Hematopoietic multipotent progenitor cell treated with erythropoietin and hydrocortisone succinate and interleukin-3 and kit ligand, for 6 days (in vitro differentiated cells): ENCODE measurements around the gene NIFK.
"Not testable (repeated sequence)": the region's sequence is repeated elsewhere in the genome, so short reads cannot be mapped to it uniquely, and the experiment has no call there.

ENCODE experiments used
- DNase-seq: peaks from one replicate; pipeline ENCODE4 v3.0.0-alpha.2; 2015

NIFK gene

GRCh38 chr2:121736462-121737336 lies at the start of gene NIFK:
NIFK (minus strand) TSS chr2:121736875; CDS start chr2:121736850, 25 bp downstream.
- peak; percentile 100 for DNase-seq

- no peak for DNase-seq
Measured at GRCh38 chr2:121783180-121783579, 46.5 kb upstream of the NIFK start.

GRCh38 chr2:121778741-121779487 lies 42.2 kb upstream of the NIFK start:
- DNase-seq, result no peak

- DNase-seq, result no peak
Measured at GRCh38 chr2:121777699-121778058, 41.0 kb upstream of the NIFK start.

DNA sequence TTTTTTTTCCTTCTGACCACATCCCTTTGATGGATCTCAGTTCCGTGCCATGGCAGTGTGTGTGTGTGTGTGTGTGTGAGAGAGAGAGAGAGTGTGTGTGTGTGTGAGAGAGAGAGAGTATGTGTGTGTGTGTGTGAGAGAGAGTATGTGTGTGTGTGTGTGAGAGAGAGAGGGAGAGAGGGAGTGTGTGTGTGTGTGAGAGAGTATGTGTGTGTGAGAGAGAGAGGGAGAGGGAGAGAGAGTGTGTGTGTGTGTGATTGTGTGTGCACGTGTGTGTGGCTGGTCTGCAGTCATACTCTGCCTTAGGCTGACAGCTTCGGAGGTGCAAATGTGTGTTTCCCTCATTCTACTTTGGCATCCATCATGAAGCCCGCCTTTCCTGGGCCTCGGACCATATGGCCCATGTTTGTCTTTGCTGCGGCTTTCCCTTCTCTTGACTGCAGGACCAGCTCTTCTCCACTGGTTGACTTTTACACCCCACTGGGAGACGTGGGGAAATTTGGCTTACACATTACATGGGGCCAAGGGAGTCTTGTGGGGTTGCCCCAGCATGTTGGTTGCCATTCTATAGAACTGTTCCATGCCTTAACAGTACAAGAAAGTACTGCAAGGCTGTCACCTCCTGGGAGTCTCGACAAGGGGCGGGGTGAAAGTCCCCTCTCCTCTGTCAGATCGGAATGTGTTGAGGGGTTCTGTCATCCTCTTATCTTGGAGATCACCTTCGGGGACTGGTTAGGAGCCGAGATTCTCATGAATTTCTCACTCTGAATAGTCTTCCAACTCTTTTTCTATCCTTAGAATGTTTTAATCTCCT lies 40.4 kb upstream of the NIFK start:
- no peak for DNase-seq

- no peak for DNase-seq
Measured at GRCh38 chr2:121776361-121776760, 39.7 kb upstream of the NIFK start.

DNA sequence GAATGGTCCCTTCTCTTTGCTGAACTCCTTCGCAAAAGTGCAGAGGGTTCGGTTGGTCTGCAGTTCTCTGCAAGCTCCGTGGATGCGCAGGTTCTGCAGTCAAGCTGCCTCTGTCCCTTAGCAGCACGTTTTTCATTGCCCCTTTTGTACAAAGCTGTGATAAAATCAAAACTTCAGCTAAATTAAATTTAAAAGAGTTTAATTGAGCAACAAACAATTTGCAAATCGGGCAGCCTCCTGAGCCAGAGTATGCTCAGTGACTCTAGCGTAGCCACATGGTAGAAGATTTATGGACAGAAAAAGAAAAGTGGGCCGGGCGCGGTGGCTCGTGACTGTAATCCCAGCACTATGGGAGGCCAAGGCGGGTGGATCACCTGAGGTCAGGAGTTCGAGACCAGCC lies 37.6 kb upstream of the NIFK start:
- no peak for DNase-seq

GRCh38 chr2:121771976-121772742 lies 35.5 kb upstream of the NIFK start:
- no peak for DNase-seq

DNA sequence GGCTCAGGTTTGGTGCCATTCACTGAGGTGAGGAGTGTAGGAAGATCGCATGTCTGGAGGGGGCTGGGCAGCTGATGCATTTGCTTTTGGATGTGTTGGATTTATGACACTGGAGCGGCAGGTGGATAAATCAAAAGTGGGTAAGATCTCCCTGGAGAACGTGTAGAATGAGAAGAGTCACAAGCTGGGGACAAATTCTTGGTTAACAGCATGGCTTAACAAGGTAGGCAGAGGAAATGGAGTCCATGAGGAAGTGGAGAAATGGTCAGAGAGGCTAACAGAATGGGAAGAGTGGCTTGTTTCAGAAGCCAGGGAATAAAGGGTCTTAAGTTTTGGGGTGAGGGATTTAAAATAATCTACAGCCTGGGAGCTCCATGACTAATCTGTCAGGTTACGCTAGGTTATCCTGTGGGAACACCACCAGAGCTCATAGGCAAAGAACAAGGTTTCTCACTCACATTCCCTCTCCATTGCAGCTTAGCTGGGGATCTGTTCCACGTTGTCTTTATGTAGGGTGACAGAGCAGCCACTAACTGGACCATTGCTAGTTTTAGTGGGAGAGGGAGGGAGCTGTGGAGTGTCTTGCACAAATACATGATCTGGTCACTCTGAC lies 31.6 kb upstream of the NIFK start:
- DNase-seq, result no peak

DNA sequence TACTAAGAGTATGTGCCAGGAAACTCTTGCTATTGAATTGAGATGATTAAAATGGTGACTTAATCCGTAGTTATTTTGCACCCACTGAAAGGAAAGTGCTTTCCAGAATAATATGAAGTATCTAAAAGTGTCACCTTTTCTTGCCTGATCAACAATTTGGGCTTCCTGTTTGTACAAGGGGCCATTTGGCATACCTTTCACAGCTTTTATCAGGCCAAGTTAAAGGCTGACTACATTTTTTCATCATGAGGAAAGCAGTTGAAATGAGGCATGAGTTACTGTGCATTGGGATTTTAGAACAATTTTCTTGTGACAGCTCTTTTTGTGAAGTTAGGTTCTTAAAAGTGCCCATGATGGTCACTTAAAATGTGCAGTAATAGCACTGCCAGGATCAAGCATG lies 29.9 kb upstream of the NIFK start:
- no peak for DNase-seq

DNA sequence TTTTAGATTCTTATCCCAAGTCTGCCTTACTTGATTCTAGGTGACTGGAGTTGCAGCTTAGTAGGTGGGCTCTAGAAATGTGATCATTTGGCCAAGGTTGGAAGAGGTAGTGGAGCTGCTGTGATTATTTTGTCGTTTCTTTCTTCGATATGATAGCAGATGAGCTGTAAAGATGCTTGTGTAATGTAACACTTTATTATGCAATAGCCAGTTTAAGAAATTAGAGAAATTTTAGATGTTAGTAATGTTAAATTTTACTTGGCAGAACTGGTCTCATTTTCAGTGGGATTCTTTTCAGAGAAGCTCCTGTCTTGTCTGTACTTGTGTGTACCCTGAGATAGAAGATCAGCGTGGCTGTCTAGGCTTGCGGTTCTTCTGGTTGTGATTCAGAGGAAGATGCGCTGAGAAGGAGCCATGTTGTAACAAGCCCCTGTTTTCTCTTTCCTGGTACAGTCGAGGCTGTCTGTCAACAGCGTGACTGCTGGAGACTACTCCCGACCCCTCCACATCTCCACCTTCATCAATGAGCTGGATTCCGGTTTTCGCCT lies 28.1 kb upstream of the NIFK start:
- DNase-seq, result no peak

DNA sequence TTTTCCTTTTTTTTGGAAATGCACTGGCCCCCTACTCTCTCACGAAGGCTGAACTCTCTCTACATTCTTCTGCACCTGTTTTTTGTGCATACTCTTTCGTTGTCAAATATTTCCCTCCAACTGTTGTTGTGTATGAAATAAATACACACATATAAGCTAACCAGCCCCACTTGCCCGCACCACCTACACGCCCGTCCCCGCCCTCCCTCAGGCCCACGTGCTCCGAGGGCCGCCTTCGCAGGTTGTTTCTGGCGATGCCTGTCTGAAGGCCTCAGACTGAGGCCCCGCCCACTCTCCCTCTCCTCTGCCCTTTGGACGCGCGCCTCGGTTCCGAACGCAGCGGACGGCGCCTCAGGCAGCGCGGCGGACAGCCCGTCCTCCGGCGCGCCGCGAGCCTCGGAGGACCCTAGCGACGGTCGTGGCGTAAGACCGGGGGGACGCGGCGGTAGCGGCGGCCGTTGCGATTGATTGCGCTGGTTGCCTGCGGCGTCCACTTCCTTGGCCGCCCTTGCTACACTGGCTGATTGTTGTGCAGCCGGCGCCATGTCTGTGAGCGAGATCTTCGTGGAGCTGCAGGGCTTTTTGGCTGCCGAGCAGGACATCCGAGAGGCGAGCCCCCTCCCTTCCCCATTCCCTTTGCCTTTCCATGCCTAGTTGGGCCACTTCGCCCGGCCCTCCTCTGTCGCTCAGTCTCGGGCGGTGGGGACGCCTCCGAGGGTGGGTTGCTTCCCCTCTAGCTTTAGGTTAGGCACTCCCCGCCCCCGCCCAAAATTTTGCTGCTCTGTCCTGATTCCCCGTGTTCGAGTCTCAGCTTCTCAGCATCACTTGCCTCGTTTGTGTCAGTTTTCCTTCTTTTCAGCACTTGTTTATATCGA lies 18.8 kb upstream of the NIFK start, which contains the start of gene TSN:
Gene TSN, plus strand, starts transcription at position 415 of the 875 bp plus-strand sequence. Its CDS starts 129 bp downstream, at position 544.
- DNase-seq, result peak; percentile 100

- peak; percentile 21 for DNase-seq
Measured at GRCh38 chr2:121754851-121755236, 18.2 kb upstream of the NIFK start.

DNA sequence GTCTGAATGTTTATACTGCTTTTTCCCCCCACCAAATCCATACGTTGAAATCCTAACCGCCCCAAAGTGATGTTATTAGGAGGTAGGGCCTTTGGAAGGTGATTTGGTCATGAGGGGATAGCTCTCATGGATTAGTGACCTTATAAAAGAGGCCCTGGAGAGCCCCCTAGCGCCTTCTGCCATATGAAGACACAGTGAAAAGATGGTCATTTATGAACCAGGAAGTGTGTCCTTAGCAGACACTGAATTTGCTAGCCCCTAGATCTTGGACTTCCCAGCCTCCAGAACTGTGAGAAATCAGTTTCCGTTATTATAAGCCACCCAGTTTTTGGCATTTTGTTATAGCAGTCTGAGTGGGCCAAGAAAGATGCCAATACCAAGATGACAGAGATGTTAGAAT lies 11.5 kb upstream of the NIFK start:
- DNase-seq, result peak; percentile 72

GRCh38 chr2:121746071-121746578 lies 9.4 kb upstream of the NIFK start:
- DNase-seq, result no peak

GRCh38 chr2:121741450-121741849 lies 4.8 kb upstream of the NIFK start:
- DNase-seq, result no peak

- DNase-seq, result no peak
Measured at GRCh38 chr2:121740973-121741372, 4.3 kb upstream of the NIFK start.

GRCh38 chr2:121736140-121736461 lies 574 bp downstream of the NIFK start:
- no peak for DNase-seq

GRCh38 chr2:121735518-121736074 lies 1.1 kb downstream of the NIFK start:
- peak; percentile 61 for DNase-seq

- DNase-seq, result not testable (repeated sequence)
Measured at GRCh38 chr2:121734544-121734943, 2.1 kb downstream of the NIFK start.
